Stomach (tissue), 4 donors: ENCODE data around the gene RUNX1.

ENCODE experiments used
- EP300 ChIP-seq: sonication (generic); formaldehyde crosslinking; IDR thresholded peaks from one replicate; pipeline ENCODE4 v1.6.1; 2017; ENCODE audit warnings: antibody characterized with exemption
- POLR2AphosphoS5 ChIP-seq, 3 donors: sonication (generic); formaldehyde crosslinking; IDR thresholded peaks; one replicate each; pipeline ENCODE4 v1.6.1; 2016; ENCODE audit warnings: antibody characterized with exemption in 3 of 3
- TF ChIP-seq, protein P1 (sequence below), 7 experiments: fragments of 450-650 bp in 4 of 7; fragments of 200-600 bp in 3 of 7; sonication (generic) in 3 of 7; IDR thresholded peaks; one replicate each; pipeline ENCODE4 v1.5.1; 2016 to 2019; ENCODE audit warnings: antibody characterized with exemption in 7 of 7, control low read depth in 2 of 7, mild to moderate bottlenecking in 1 of 7

DNA sequence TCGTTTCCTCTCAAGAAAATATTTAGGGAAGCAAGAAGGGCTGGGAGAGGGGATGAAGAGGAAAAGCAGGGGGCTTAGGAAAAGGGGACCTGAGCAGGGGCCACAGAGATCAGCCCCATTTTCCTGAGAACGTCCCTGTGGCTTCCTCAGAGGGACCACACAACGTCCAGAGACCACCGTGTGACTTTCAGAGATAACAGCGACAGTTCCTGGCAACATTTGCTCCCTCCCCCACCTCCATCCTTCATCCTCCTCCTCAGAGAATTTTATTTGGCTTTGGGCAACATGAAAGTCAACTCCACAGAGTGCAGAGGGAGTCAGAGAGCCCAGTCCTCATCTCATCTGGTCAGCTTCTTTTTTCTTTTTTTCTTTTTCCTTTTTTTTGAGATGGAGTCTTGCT lies 50.9 kb downstream of the RUNX1 start:
- TF ChIP-seq, protein P1, sequence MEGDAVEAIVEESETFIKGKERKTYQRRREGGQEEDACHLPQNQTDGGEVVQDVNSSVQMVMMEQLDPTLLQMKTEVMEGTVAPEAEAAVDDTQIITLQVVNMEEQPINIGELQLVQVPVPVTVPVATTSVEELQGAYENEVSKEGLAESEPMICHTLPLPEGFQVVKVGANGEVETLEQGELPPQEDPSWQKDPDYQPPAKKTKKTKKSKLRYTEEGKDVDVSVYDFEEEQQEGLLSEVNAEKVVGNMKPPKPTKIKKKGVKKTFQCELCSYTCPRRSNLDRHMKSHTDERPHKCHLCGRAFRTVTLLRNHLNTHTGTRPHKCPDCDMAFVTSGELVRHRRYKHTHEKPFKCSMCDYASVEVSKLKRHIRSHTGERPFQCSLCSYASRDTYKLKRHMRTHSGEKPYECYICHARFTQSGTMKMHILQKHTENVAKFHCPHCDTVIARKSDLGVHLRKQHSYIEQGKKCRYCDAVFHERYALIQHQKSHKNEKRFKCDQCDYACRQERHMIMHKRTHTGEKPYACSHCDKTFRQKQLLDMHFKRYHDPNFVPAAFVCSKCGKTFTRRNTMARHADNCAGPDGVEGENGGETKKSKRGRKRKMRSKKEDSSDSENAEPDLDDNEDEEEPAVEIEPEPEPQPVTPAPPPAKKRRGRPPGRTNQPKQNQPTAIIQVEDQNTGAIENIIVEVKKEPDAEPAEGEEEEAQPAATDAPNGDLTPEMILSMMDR (IDR thresholded peaks at IDR 0.05), result no peak
- TF ChIP-seq EP300, result no peak
- no peak for TF ChIP-seq POLR2AphosphoS5 (IDR thresholded peaks at IDR 0.05)
